DMS153 treated with DMSO at 0.1 percent for 48 hours (cell line): ENCODE results near the gene PGR.
A peak's percentile ranks its signal among the peaks of the same experiment; 100 is the strongest.

Experiments used
- DNase-seq: peaks from one replicate; lab custom pipeline; 2025; ENCODE audit not compliant: unreplicated experiment; lab: John Stamatoyannopoulos, UW

PGR gene

GRCh38 chr11:101129203-101129943, at the start of gene PGR:
TSS of gene PGR (minus strand) at chr11:101129813. CDS start at chr11:101129070, 743 bp downstream.
- DNase-seq = no peak

DNA sequence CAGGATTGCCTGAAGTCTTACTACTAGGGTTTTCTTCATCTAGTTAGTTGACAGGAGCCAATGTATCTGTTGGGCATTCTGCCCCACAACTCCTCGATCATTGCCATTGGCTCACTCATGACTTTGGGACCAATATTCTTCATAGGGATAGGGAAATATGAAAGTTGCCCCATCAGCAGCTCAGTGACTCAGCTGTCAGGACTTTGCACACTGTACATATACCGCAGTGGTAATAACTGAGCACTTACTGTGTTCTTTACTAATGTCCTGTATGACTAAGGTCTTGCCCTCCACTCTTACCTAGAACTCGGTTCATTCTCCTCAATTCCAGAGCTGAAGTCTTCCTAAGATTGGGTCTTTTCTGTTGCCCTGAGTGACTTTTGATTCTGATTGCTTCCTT, 46.8 kb upstream of the PGR start:
- DNase-seq = no peak

GRCh38 chr11:101169944-101170343, 40.3 kb upstream of the PGR start:
- peak; percentile 5 for DNase-seq

- no peak for DNase-seq
Observed at GRCh38 chr11:101166038-101166437, 36.4 kb upstream of the PGR start.

DNA sequence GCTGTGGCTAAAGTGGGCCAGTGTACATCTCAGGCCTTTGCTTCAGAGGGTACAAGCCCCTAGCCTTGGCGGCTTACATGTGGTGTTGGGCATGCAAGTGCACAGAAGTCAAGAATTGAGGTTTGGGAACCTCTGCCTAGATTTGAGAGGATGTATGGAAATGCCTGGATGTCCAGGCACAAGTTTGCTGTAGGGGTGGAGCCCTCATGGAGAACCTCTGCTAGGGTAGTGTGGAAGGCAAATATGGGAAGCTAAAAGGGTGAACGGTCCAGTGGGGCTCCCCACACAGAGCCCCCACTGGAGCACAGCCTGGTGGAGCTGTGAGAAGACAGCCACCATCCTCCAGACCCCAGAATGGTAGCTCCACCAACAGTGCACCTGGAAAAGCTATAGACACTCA, 28.5 kb upstream of the PGR start:
- no peak for DNase-seq

- DNase-seq = no peak
Observed at GRCh38 chr11:101138245-101138930, 8.8 kb upstream of the PGR start.

DNA sequence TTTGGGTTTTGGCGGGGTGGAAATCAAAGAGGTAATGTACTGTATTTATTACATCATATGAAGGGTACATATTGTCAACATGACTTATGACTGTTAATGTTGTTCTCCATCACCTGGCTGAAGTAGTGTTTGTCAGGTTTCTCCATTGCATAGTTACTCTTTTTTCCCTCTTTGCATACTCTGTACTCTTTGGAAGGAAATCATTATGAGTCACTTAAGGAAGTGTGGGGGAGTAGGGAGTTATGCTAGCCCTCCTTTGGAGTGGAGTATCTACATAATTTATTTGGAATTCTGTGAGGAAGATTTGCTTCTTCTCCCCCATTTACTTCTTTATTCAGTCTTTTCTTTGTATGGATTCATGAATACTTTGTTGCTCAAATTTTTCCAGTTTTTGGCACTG, 3.6 kb upstream of the PGR start:
- no peak for DNase-seq

- DNase-seq = no peak
Observed at GRCh38 chr11:101128571-101129202, 926 bp downstream of the PGR start.

- DNase-seq = no peak
Observed at GRCh38 chr11:101127699-101128570, 1.7 kb downstream of the PGR start.

- DNase-seq = no peak
Observed at GRCh38 chr11:101127197-101127698, 2.4 kb downstream of the PGR start.

DNA sequence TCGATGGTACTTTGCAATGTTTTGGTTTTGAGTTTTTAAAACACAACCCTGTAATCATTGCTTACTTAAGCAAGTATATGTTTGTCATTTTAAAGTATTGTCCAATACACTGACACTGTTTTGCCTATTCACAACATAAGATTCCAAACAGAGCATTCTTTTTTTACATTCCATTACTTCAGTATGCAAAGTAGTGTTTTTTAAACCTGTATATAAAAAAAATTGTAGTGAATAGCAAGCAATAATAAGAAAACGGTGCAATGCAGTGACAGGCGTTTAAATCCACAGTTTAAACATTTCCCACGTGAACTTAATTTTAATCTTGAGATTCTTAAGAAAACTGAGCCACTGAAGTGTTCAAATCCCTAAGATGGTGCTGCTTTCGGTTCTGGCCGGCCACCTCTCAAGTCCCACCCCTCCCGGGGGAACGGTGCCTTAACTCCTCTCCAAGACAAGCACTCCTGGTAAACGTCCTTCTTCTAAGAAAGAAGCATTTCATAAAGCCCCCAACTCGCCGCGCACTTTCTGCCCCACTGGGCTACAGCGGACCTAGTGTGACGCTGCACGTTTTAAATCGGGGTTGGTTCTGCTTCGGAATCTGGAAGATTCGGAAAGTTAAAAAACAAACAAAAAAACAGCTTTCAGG, 2.9 kb downstream of the PGR start:
- DNase-seq = no peak

DNA sequence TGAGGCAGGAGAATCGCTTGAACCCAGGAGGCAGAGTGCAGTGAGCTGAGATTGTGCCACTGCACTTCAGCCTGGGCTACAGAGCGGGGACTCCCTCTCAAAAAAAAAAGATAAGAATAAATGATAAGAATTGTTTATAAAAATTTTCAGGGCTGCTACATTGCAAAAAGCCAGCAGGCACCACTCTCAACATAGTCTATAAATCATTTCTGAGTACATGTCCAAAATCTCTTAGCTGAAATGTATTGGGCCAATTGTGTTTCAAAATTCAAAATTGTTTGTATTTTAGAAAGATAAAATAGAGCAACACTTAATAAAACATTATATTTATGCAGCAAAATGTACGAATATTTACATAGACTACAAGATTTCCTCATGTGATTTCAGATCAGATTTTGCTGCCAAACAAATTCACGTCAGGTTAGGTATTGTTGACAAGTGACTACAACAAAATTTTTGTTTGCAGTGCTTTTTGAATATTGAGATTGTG, 13.9 kb downstream of the PGR start:
- DNase-seq = no peak

DNA sequence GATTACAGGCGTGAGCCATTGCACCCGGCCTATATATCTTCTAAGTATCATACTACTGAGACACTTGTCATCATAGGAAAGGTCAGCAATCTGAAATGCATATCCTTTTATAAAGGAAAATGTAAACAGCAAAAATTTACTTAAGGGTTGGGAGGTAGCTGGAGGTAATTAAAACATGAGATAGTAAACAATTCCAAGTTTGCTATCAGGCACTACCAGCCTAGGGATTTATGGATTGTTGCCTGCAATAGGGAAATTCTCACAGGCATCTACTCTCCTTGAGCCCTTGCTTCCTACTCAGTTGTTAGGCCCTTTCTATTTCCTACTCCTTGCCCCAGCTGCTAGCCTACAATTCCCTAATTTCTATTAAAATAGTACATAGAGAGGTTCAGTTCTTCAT, 16.1 kb downstream of the PGR start:
- DNase-seq = no peak

GRCh38 chr11:101104716-101105115, 24.9 kb downstream of the PGR start:
- DNase-seq = no peak

GRCh38 chr11:101103433-101103832, 26.2 kb downstream of the PGR start:
- DNase-seq = no peak

- no peak for DNase-seq
Observed at GRCh38 chr11:101100601-101101000, 29.0 kb downstream of the PGR start.

DNA sequence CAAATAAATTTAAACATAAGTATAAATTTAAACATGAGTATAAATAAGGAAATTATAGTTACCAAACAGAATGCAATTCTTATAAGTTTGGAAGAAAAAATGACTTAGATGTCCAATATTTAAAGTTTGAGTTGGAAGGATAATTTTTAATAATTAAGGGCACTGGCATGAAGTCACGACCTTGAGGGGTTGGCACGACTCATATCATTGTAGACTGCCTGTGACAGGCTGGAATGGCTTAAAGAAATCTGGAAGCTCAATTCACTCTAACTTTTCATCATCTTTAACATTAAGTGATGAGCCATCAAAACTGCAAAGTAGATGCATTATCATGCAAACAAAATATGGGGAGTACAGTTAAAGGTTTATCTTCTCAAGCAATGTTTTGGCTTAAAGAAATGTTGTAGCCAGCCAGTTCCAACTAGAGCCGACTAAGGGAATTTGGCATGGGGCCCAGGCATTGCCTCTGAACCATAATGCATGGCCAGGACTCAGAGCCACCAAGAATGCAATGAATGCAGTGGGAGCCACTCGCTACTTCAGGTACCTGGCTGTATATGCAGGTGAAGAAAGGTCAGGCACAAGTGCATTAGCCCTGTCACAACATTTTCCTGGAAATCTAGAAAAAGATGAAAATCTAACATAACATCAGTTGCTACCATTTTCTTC, 33.4 kb downstream of the PGR start:
- DNase-seq = no peak

- no peak for DNase-seq
Observed at GRCh38 chr11:101091781-101092180, 37.8 kb downstream of the PGR start.

DNA sequence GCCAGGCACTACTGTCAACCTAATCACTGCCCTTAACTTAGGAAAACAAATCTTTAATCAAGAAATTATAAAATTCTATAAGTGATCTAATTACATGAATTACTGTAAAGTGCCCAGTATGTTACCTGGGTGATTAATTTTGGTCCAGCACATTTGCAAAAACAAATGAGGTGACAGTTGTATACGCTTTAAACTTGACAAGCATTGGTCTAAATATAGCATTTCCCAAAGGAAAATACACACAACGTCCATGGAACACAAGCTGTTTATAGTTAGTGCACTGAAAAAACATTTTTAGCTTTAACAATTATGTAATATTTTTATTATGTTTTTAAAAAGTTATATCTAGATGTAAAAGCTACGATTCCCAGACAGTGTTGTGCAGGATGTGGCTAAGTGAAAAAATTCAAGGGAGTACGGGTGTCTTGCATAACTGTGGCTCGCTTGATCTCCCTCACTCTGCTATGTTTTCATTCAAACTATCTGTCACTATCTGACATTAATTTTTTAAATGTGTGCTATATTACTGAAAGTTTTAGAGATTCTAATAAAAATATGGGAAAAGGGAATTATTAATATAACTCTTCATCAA, 38.8 kb downstream of the PGR start:
- no peak for DNase-seq
